Heart left ventricle (tissue), 13 donors: ENCODE data around the gene ZG16B.

Source experiments
- CTCF ChIP-seq, 12 donors: fragments of 200-600 bp; sonication (generic) in 4 of 12; IDR thresholded peaks; one replicate each; pipeline versions ENCODE4 v1.5.0 to v1.8.0; 2018 to 2022; ENCODE audit warnings: antibody characterized with exemption in 12 of 12, mild to moderate bottlenecking in 5 of 12
- POLR2A ChIP-seq, 2 donors: fragments of 450-650 bp; IDR thresholded peaks; one replicate each; pipeline ENCODE4 v1.6.1; 2017; ENCODE audit warnings: antibody characterized with exemption in 2 of 2, mild to moderate bottlenecking in 2 of 2, moderate library complexity in 2 of 2
- donor health status: ischemic (EF 13 %, LVEDD 7.1; RV severe dilation, severe dysfunction).
- donor health status: DM: no; HTN: yes; CAD: no.
- donor health status: DM: no; HTN: no; CAD: no.
- donor health status: ischemic (EF 25% LVEDD 6.9; RV normal size, moderate dysfunction).
- donor health status: ischemic (EF 25% LVEDD 5.7; RV mildly dilated, moderate dysfunction).
- donor health status: ischemic (EF 35%, LVEDD 5.7; RV mildly dilated, moderate dysfunction).
- donor health status: nonischemic (EF 11% LVEDD 7.7; RV severe dilation, severe dysfunction).
- donor health status: DM: yes; HTN: yes; CAD: no.
- donor health status: PGD.
- donor health status: ischemic (EF 29% LVEDD 5.4; RV normal size, mild dysfunction).
- donor health status: nonischemic (EF 23%, LVEDD 6.1; RV moderate dilation, normal function).

GRCh38 chr16:2806286-2806685, 23.8 kb upstream of the ZG16B start:
- no peak for TF ChIP-seq POLR2A (IDR thresholded peaks at IDR 0.05)
- no peak for TF ChIP-seq CTCF (IDR thresholded peaks at IDR 0.05)
